ENCODE data around the gene EXOC3L4.

Gene EXOC3L4

DNA sequence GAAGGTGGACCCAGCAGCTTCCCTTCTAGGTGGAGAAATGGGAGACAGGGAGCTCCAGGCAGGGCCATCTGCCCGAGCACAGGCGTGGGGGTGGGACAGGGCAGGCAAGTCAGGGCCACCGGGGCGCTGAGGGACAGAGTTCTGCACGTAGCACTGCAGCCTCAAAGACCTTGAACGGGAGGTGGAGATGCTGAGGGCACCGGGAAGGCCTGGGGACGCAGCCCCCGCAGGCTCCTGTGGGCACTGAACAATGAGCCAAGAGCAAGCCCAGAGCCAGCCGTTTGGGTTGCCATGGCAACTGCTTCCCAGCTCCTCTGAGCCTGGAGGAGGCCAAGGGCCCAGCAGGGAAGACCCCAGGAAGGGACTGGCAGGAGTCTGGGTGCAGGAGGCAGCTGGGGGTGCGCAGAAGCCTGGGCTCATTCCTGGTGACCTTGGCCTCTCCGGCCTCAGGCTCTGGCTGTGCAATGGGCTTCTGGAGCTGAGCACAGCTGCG lies 7.1 kb upstream of the EXOC3L4 start:
- TF ChIP-seq, protein P1, sequence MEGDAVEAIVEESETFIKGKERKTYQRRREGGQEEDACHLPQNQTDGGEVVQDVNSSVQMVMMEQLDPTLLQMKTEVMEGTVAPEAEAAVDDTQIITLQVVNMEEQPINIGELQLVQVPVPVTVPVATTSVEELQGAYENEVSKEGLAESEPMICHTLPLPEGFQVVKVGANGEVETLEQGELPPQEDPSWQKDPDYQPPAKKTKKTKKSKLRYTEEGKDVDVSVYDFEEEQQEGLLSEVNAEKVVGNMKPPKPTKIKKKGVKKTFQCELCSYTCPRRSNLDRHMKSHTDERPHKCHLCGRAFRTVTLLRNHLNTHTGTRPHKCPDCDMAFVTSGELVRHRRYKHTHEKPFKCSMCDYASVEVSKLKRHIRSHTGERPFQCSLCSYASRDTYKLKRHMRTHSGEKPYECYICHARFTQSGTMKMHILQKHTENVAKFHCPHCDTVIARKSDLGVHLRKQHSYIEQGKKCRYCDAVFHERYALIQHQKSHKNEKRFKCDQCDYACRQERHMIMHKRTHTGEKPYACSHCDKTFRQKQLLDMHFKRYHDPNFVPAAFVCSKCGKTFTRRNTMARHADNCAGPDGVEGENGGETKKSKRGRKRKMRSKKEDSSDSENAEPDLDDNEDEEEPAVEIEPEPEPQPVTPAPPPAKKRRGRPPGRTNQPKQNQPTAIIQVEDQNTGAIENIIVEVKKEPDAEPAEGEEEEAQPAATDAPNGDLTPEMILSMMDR (IDR thresholded peaks at IDR 0.05; ENCODE audit: insufficient read depth, low read depth, low read length, missing control alignments), result no peak
- no peak overlapping the region for H3K4me3 ChIP-seq (ENCODE audit: low read depth, low read length)
- DNase-seq (ENCODE audit: low read depth), result no peak

DNA sequence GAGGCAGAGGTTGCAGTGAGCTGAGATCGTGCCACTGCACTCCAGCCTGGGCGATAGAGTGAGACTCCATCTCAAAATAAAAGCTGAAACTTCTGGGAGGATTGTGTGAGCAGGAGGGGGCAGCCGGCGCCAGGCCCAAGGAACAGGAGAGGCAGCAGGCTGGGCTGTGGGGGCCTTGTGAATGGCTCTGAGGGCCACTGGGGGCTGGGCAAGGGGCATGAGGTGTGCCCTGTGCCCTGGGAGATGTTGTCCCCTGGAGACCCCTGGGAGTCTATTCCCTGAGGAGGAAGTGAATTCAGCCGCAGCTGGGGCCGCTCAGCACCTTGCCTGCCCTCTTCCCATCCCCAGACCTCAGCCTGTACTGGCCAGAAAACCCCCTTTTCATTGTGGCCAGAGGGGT lies 5.6 kb upstream of the EXOC3L4 start:
- no peak for DNase-seq (ENCODE audit: low read depth)
- no peak overlapping the region for H3K4me3 ChIP-seq (ENCODE audit: low read depth, low read length)
- TF ChIP-seq, protein P1 (IDR thresholded peaks at IDR 0.05; ENCODE audit: insufficient read depth, low read depth, low read length, missing control alignments), result no peak

DNA sequence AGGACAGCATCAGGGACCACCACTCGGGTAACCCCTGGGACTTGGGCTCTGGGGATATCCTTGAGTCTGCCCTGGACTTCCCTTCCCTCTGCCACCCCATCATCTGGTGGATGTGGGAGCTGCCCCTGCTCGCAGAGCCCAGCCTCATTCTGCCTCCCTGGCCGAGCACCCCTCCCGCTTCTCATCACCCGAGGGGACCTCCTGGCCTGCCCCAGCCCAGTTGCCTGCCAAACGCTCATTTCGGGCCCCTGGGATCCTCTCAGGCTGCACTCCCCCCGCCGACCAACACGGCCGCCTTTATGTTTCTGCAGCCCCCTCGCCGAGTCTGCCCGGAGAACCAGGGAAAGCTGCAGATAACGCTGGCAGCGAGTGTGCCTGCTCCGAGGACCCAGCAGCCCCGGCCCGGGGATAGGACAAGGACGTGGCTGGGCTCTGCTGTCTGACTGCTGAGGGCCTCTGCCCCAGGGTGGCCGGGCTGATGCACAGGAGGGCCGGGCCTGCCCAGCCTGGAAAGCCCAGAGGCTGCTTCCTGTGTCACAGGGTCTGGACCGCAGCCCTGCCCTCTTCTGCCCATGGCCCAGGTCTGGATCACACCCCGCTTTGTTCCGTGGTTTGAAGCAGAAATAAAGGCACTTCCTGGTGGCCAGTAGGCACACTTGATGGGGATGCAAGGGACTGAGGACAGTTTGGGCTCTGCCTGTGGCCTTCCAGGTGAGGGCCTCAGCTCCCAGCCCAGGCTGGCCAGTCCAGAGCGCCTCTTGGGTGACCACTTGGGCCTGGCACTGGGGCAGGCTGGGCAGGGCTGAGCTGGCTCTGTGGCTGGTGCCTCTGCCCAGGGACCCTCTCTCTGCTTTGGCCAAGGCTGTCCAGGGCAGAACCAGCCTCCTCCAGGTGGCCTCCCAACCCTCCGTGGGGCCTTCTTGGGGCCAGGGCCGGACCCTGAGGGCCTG lies 4.9 kb upstream of the EXOC3L4 start:
- H3K4me3 ChIP-seq (ENCODE audit: low read depth, low read length), result no peak overlapping the region
- TF ChIP-seq, protein P1 (IDR thresholded peaks at IDR 0.05; ENCODE audit: insufficient read depth, low read depth, low read length, missing control alignments), result no peak
- DNase-seq (ENCODE audit: low read depth), result no peak

DNA sequence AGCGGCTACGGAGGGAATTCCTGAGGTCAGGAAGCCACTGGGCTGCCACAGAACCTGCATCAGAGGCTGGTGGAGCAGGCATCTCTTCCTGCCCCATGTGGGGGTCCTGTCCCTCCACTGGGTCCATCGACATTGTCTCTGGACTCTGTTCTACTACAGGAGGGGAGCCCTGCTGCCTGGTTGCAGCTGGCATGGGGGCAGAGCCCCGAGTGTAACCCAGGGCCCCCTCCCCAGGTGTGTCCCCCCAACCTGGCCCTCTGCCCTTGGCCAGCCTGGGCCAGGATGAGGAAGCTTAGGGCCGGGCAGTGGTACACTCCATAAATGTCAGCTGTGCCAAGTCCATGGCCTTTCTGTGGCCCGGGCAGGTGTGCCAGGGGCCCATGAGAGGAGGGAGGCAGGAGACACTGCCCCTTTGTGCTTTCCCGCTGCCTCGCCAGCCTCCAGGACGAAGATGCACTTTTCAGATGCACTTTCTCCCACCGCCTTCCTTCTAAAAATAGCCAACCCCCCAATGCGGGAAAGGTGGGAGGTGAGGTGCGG lies 4.0 kb upstream of the EXOC3L4 start:
- TF ChIP-seq, protein P1 (IDR thresholded peaks at IDR 0.05; ENCODE audit: insufficient read depth, low read depth, low read length, missing control alignments), result no peak
- DNase-seq (ENCODE audit: low read depth), result no peak
- H3K4me3 ChIP-seq (ENCODE audit: low read depth, low read length), result no peak overlapping the region

DNA sequence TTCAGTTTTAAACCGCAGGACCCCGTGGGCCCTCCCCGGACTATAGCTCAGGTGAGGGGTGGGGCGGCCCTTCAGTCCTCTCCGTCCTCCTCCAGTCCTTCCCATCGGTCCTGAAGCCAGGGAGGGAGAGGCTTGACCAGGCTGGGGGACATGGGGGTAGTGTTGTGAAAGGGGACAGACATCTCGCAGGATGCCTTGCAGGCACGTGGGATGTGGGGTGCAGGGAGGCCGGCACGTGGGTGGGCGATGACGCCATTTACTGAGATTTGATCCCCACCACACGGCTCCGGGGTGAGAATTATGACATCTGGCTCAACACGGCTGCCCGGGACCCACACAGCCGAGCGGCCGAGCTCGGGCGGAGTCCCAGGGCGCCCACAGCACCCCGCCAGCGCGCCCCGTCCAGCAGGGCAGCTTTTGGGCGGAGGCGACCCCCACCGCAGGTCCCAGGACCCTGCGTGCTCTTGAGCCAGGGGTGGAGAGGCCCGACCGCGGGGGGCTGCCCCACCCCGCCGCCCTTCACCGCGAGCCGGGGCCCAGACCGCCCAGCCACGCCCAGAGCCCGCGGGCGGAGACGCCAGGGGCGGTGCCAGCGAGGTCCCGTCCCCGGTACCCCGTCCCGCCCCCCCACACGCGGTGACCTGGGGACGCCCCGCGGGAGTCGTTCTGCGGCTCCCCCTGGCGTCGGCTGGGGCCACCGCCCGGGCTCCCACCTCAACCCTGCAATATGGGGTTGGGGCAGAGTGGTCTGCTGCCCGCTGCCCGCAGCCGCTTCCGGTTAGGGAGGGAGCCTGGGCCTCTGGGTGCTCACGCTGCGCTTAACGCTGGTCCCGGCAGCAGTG lies 3.3 kb upstream of the EXOC3L4 start:
- TF ChIP-seq, protein P1 (IDR thresholded peaks at IDR 0.05; ENCODE audit: insufficient read depth, low read depth, low read length, missing control alignments), result peak; percentile 66

DNA sequence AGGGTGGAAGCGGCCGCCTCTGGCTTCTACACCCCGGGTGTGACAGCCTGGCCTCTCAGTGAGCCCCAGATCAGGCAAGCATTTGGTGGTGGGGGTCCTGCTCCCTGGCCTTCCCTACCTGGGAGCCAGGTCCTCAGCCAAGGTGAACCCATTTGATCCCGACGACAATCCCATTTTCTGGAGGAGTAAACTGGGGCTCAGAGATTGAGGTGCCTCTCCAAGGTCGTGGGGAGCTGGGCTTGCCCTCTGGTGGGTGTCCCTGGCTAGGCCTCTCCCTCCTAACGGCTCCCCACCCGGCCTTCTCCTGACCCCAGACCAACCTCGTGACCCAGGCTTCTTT lies 2.7 kb upstream of the EXOC3L4 start:
- TF ChIP-seq, protein P1 (IDR thresholded peaks at IDR 0.05; ENCODE audit: insufficient read depth, low read depth, low read length, missing control alignments), result no peak
- peak overlapping the region; percentile 50 for H3K4me3 ChIP-seq (ENCODE audit: low read depth, low read length)
- DNase-seq (ENCODE audit: low read depth), result no peak

More for the DNA sequence above, 3.3 kb upstream of the EXOC3L4 start:
- peak; percentile 79 for DNase-seq (ENCODE audit: low read depth)
- peak overlapping the region; percentile 50 for H3K4me3 ChIP-seq (ENCODE audit: low read depth, low read length)
